Measurements from ENCODE around the gene RBBP6.
"Not testable (repeated sequence)": the region's sequence is repeated elsewhere in the genome, so short reads cannot be mapped to it uniquely, and the experiment has no call there.

The RBBP6 gene

GRCh38 chr16:24539295-24539849 is at the start of gene RBBP6:
TSS of gene RBBP6 (plus strand) at chr16:24539566. CDS start at chr16:24540627, 1,061 bp downstream.
- H3K4me3 ChIP-seq (ENCODE audit: low read depth, low read length) = peak within 1 kb of the TSS; percentile 97
- TF ChIP-seq CTCF (IDR thresholded peaks at IDR 0.05; ENCODE audit: low read depth, low read length) = peak; percentile 23; the same call in 1 of the 2 replicates

- H3K4me3 ChIP-seq (ENCODE audit: low read depth, low read length) = no peak overlapping the region
- no peak for TF ChIP-seq CTCF (IDR thresholded peaks at IDR 0.05; ENCODE audit: low read depth, low read length)
Observed at GRCh38 chr16:24490866-24491265, 48.5 kb upstream of the RBBP6 start.

- TF ChIP-seq CTCF (IDR thresholded peaks at IDR 0.05; ENCODE audit: low read depth, low read length) = no peak
- H3K4me3 ChIP-seq (ENCODE audit: low read depth, low read length) = no peak overlapping the region
Observed at GRCh38 chr16:24491731-24492130, 47.6 kb upstream of the RBBP6 start.

- TF ChIP-seq CTCF (IDR thresholded peaks at IDR 0.05; ENCODE audit: low read depth, low read length) = no peak
- H3K4me3 ChIP-seq (ENCODE audit: low read depth, low read length) = no peak overlapping the region
Observed at GRCh38 chr16:24493821-24494220, 45.5 kb upstream of the RBBP6 start.

- not testable (repeated sequence) for H3K4me3 ChIP-seq (ENCODE audit: low read depth, low read length)
Observed at GRCh38 chr16:24495207-24495606, 44.2 kb upstream of the RBBP6 start.

GRCh38 chr16:24497440-24497839 is 41.9 kb upstream of the RBBP6 start:
- H3K4me3 ChIP-seq (ENCODE audit: low read depth, low read length) = no peak overlapping the region
- TF ChIP-seq CTCF (IDR thresholded peaks at IDR 0.05; ENCODE audit: low read depth, low read length) = no peak

GRCh38 chr16:24499193-24499814 is 40.1 kb upstream of the RBBP6 start:
- TF ChIP-seq CTCF (IDR thresholded peaks at IDR 0.05; ENCODE audit: low read depth, low read length) = 0 out of 2 replicates have a peak, but pooled peaks have one; percentile 34
- H3K4me3 ChIP-seq (ENCODE audit: low read depth, low read length) = no peak overlapping the region

Data from WI38 (cell line).